HG03280 (cell line): ENCODE data around the gene AARS2.

ENCODE experiments used
- ATAC-seq: cut with Tn5 transposase; IDR thresholded peaks from one replicate; pipeline ENCODE4 v1.9.1; 2021; ENCODE audit warnings: mild to moderate bottlenecking, moderate library complexity; ENCODE audit not compliant: unreplicated experiment

Gene AARS2

DNA sequence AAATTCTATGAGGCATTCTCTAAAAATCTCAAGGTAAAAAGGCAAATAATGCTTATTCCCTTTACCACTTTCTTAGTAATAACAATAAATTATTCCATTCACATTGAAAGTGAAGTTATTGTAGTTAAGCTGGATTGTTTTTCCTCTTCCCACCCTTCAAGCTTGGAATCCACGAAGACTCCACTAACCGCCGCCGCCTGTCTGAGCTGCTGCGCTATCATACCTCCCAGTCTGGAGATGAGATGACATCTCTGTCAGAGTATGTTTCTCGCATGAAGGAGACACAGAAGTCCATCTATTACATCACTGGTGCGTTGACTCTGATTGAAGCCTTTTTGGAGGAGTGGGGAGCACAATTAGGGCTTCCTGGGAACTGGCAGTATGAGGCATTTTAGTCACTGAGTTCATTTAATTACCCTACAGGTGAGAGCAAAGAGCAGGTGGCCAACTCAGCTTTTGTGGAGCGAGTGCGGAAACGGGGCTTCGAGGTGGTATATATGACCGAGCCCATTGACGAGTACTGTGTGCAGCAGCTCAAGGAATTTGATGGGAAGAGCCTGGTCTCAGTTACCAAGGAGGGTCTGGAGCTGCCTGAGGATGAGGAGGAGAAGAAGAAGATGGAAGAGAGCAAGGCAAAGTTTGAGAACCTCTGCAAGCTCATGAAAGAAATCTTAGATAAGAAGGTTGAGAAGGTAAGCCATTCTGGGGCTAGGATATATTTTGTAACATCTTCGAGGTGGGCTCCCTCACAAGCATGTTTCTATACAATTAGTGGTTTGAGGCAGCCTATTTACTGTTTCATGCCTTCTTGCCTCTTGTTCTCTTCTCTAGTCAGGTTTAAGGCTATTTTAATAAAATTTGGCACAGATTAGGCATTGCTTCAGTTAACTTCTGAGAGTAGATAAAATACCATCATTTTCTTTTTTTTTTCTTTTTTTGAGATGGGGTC, 61.3 kb downstream of the AARS2 start:
- no peak for ATAC-seq

DNA sequence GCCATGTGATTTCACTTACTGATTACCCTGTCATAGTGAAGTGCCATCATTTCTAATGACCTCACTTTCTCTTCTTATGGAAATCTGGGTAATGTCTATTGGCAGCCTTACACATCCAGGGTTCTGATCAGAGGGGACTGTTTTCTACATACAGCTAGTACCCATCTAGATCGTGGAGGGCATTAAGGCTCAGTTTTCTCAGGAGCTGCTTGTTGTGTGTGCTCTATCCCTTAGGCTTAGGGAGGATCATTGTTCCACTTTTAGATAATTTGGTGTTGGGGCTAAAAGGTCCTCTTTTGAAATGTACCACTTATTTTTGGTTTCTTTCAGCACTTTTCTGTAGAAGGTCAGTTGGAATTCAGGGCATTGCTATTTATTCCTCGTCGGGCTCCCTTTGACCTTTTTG, 62.4 kb downstream of the AARS2 start:
- ATAC-seq, result no peak

DNA sequence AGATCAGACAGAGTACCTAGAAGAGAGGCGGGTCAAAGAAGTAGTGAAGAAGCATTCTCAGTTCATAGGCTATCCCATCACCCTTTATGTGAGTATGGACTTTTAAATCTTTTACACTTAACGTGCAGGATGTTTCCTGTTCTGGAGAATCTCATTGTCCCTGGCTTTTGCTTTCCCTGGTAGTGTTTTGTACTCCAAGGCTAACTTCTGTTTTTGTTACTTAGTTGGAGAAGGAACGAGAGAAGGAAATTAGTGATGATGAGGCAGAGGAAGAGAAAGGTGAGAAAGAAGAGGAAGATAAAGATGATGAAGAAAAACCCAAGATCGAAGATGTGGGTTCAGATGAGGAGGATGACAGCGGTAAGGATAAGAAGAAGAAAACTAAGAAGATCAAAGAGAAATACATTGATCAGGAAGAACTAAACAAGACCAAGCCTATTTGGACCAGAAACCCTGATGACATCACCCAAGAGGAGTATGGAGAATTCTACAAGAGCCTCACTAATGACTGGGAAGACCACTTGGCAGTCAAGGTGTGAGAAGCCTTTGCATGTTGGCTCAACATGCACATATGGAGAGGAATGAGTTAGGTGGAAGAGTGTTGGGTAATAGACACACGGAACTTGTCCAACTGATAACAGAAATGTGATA, 63.0 kb downstream of the AARS2 start:
- ATAC-seq, result no peak
